ENCODE results near the gene PRR16. TPM values are rescaled to one million over a fixed set of nuclear protein-coding genes. Genes with fewer than 3 reads are reported as not detected.
A peak's percentile ranks its signal among the peaks of the same experiment; 100 is the strongest.

Gene PRR16
- total RNA-seq, 1 experiment from 2014 or later: 5.0 TPM

GRCh38 chr5:120602033-120602432, 137.9 kb downstream of the PRR16 start:
- Histone ChIP-seq H3K4me3 (no peak overlapping the region), H3K36me3 (ENCODE audit: low read depth) (no peaks in the 10 kb centered on the region), H3K4me1 (replicated peaks; ENCODE audit: insufficient read depth) (peaks cover 46% of the 10 kb centered on the region), H3K9me3 (ENCODE audit: insufficient read depth, low read depth) (peaks cover 18% of the 10 kb centered on the region), H3K27ac (no peak overlapping the region), H3K4me2 (no peak overlapping the region), H4K20me1 (ENCODE audit: insufficient read depth) (no peaks in the 10 kb centered on the region), H3K79me2 (ENCODE audit: low read depth) (no peaks in the 10 kb centered on the region), H3K9me2 (ENCODE audit: insufficient read depth) (no peaks in the 10 kb centered on the region), H3K27me3 (ENCODE audit: insufficient read depth, low read depth) (no peaks in the 10 kb centered on the region), H3F3A (ENCODE audit: insufficient read depth, low read depth) (peaks cover 25% of the 10 kb centered on the region), H2AFZ (no peak overlapping the region)
- intact Hi-C loops (cut with micrococcal nuclease; ENCODE audit: unreplicated experiment): no loop called here
- DNase-seq: no peak
- ChIA-PET CTCF (no interaction called here), POLR2A (ENCODE audit: unreplicated experiment) (no interaction called here)
- no peak for TF ChIP-seq EZH2 (IDR thresholded peaks at IDR 0.05; ENCODE audit: low read depth)
- no peak for TF ChIP-seq CTCF (conservative IDR thresholded peaks at IDR 0.05)
- BruUV-seq (replicated peaks): no TSS peak

- ChIA-PET CTCF (no interaction called here), POLR2A (ENCODE audit: unreplicated experiment) (interaction anchor here (0.7 to 1.3 kb wide), 2 partner anchors 10 to 11 kb away, joined by 4 to 10 read pairs; no protein-coding TSS in a partner anchor)
- no TSS peak for BruUV-seq (replicated peaks)
- peak overlapping the region; percentile 35; the same call in 1 of the 2 replicates for H3K4me2 ChIP-seq
- TF ChIP-seq EZH2 (IDR thresholded peaks at IDR 0.05; ENCODE audit: low read depth) (no peak), CTCF (conservative IDR thresholded peaks at IDR 0.05) (no peak)
- no peaks in the 10 kb centered on the region for H3K9me2 ChIP-seq (ENCODE audit: insufficient read depth)
- H3K4me3 ChIP-seq: no peak overlapping the region
- peak; percentile 42 to 95 for DNase-seq
- H3K36me3 ChIP-seq (ENCODE audit: low read depth): no peaks in the 10 kb centered on the region
- H3K27ac ChIP-seq: peak overlapping the region; percentile 77
- H3K9me3 ChIP-seq (ENCODE audit: insufficient read depth, low read depth): peaks cover 18% of the 10 kb centered on the region
- no peaks in the 10 kb centered on the region for H3K27me3 ChIP-seq (ENCODE audit: insufficient read depth, low read depth)
- no peak overlapping the region for H2AFZ ChIP-seq
- intact Hi-C loops (cut with micrococcal nuclease; ENCODE audit: unreplicated experiment): loop anchor here (5.0 kb wide), 1 partner anchor 143 kb away; the partner anchor contains the start of gene PRR16
- H4K20me1 ChIP-seq (ENCODE audit: insufficient read depth): no peaks in the 10 kb centered on the region
- H3K4me1 ChIP-seq (replicated peaks; ENCODE audit: insufficient read depth): peaks cover 33% of the 10 kb centered on the region
- H3F3A ChIP-seq (ENCODE audit: insufficient read depth, low read depth): peaks cover 22% of the 10 kb centered on the region
- no peaks in the 10 kb centered on the region for H3K79me2 ChIP-seq (ENCODE audit: low read depth)
Observed at GRCh38 chr5:120604884-120605283, 140.8 kb downstream of the PRR16 start.

- H2AFZ ChIP-seq: no peak overlapping the region
- ChIA-PET POLR2A (ENCODE audit: unreplicated experiment) (interaction anchor here (0.7 to 1.3 kb wide), 2 partner anchors 9 to 11 kb away, joined by 4 to 10 read pairs; no protein-coding TSS in a partner anchor), CTCF (no interaction called here)
- peaks cover 27% of the 10 kb centered on the region for H3K4me1 ChIP-seq (replicated peaks; ENCODE audit: insufficient read depth)
- peaks cover 18% of the 10 kb centered on the region for H3F3A ChIP-seq (ENCODE audit: insufficient read depth, low read depth)
- no peaks in the 10 kb centered on the region for H3K27me3 ChIP-seq (ENCODE audit: insufficient read depth, low read depth)
- no peaks in the 10 kb centered on the region for H3K79me2 ChIP-seq (ENCODE audit: low read depth)
- peak overlapping the region; percentile 77 for H3K27ac ChIP-seq
- intact Hi-C loops (cut with micrococcal nuclease; ENCODE audit: unreplicated experiment): loop anchor here (5.0 kb wide), 1 partner anchor 143 kb away; the partner anchor contains the start of gene PRR16
- H3K9me2 ChIP-seq (ENCODE audit: insufficient read depth): no peaks in the 10 kb centered on the region
- TF ChIP-seq EZH2 (IDR thresholded peaks at IDR 0.05; ENCODE audit: low read depth): no peak
- no peak for TF ChIP-seq CTCF (conservative IDR thresholded peaks at IDR 0.05)
- no peak overlapping the region for H3K4me3 ChIP-seq
- no peaks in the 10 kb centered on the region for H3K36me3 ChIP-seq (ENCODE audit: low read depth)
- BruUV-seq (replicated peaks): TSS peak; percentile 19
- no peaks in the 10 kb centered on the region for H4K20me1 ChIP-seq (ENCODE audit: insufficient read depth)
- H3K9me3 ChIP-seq (ENCODE audit: insufficient read depth, low read depth): peaks cover 18% of the 10 kb centered on the region
- no peak for DNase-seq
- peak overlapping the region; percentile 34 for H3K4me2 ChIP-seq
Observed at GRCh38 chr5:120605325-120606079, 141.4 kb downstream of the PRR16 start.
